BE2C (cell line): ENCODE measurements around the gene ADAMTSL1.

Experiments used
- DNase-seq: peaks from one replicate; pipeline ENCODE4 v3.0.0-alpha.2; 2020
- H3K27me3 ChIP-seq: fragments of 250-450 bp; sonication (Bioruptor Pico); 2 replicates; pipeline ENCODE4 v1.5.1; 2020; ENCODE audit warnings: mild to moderate bottlenecking
- H3K36me3 ChIP-seq: fragments of 250-450 bp; sonication (Bioruptor Pico); 2 replicates; pipeline ENCODE4 v1.5.1; 2020; ENCODE audit warnings: mild to moderate bottlenecking
- H3K4me1 ChIP-seq: fragments of 250-450 bp; sonication (Bioruptor Pico); 2 replicates; pipeline ENCODE4 v1.5.1; 2020
- H3K4me3 ChIP-seq: 2 replicates; pipeline ENCODE4 v1.5.1; 2011; ENCODE audit warnings: low read depth, low read length
- H3K9me3 ChIP-seq: fragments of 250-450 bp; sonication (Bioruptor Pico); 2 replicates; pipeline ENCODE4 v1.5.1; 2020
- CTCF ChIP-seq: IDR thresholded peaks from 2 replicates; pipeline ENCODE4 v1.5.1; 2012; ENCODE audit warnings: mild to moderate bottlenecking, low read depth, low read length

ADAMTSL1 gene

GRCh38 chr9:18467696-18468095 is 6.3 kb upstream of the ADAMTSL1 start:
- H3K4me3 ChIP-seq, result no peak overlapping the region
- no peak for DNase-seq
- H3K27me3 ChIP-seq, result no peaks in the 10 kb centered on the region
- H3K36me3 ChIP-seq, result no peaks in the 10 kb centered on the region
- no peak for TF ChIP-seq CTCF
- no peaks in the 10 kb centered on the region for H3K9me3 ChIP-seq
- H3K4me1 ChIP-seq, result no peaks in the 10 kb centered on the region

GRCh38 chr9:18472435-18472834 is 1.5 kb upstream of the ADAMTSL1 start:
- no peaks in the 10 kb centered on the region for H3K9me3 ChIP-seq
- no peak for TF ChIP-seq CTCF
- H3K27me3 ChIP-seq, result no peaks in the 10 kb centered on the region
- H3K4me1 ChIP-seq, result no peaks in the 10 kb centered on the region
- no peak overlapping the region for H3K4me3 ChIP-seq
- H3K36me3 ChIP-seq, result no peaks in the 10 kb centered on the region
- no peak for DNase-seq

- DNase-seq, result no peak
- Histone ChIP-seq H3K4me3 (no peak overlapping the region), H3K9me3 (no peaks in the 10 kb centered on the region), H3K27me3 (no peaks in the 10 kb centered on the region), H3K4me1 (no peaks in the 10 kb centered on the region), H3K36me3 (no peaks in the 10 kb centered on the region)
- no peak for TF ChIP-seq CTCF
Measured at GRCh38 chr9:18472841-18473251, 1.1 kb upstream of the ADAMTSL1 start.

GRCh38 chr9:18474783-18475182 is 830 bp downstream of the ADAMTSL1 start:
- no peaks in the 10 kb centered on the region for H3K36me3 ChIP-seq
- no peaks in the 10 kb centered on the region for H3K27me3 ChIP-seq
- H3K4me1 ChIP-seq, result no peaks in the 10 kb centered on the region
- H3K4me3 ChIP-seq, result no peak overlapping the region
- no peak for DNase-seq
- TF ChIP-seq CTCF, result no peak
- no peaks in the 10 kb centered on the region for H3K9me3 ChIP-seq

- no peaks in the 10 kb centered on the region for H3K27me3 ChIP-seq
- no peaks in the 10 kb centered on the region for H3K9me3 ChIP-seq
- no peaks in the 10 kb centered on the region for H3K4me1 ChIP-seq
- no peak overlapping the region for H3K4me3 ChIP-seq
- no peaks in the 10 kb centered on the region for H3K36me3 ChIP-seq
- DNase-seq, result no peak
- TF ChIP-seq CTCF, result no peak
Measured at GRCh38 chr9:18477121-18477660, 3.2 kb downstream of the ADAMTSL1 start.

- Histone ChIP-seq H3K4me1 (no peaks in the 10 kb centered on the region), H3K9me3 (no peaks in the 10 kb centered on the region), H3K4me3 (no peak overlapping the region), H3K27me3 (no peaks in the 10 kb centered on the region; the same call in 1 of the 2 replicates), H3K36me3 (no peaks in the 10 kb centered on the region)
- DNase-seq, result no peak
- TF ChIP-seq CTCF, result no peak
Measured at GRCh38 chr9:18477719-18478118, 3.8 kb downstream of the ADAMTSL1 start.
